HCT116 (cell line): Measurements from ENCODE around the gene MAD2L1.

Experiments
- CEBPB ChIP-seq: IDR thresholded peaks from 2 replicates; pipeline ENCODE4 v1.6.1; 2012; ENCODE audit warnings: low read depth
- TF ChIP-seq, protein P1 (sequence below): IDR thresholded peaks from 2 replicates; pipeline ENCODE4 v1.6.1; 2012; ENCODE audit warnings: low read depth
- TF ChIP-seq, protein P2 (sequence below), 3 experiments: fragments of 200-600 bp in 1 of 3; sonication (generic) in 1 of 3; IDR thresholded peaks in 2 of 3; conservative IDR thresholded peaks in 1 of 3; 2 replicates each; pipeline ENCODE4 v1.5.1; 2012 to 2017; ENCODE audit warnings: low read depth in 2 of 3, low read length in 2 of 3, antibody characterized with exemption in 1 of 3, borderline replicate concordance in 1 of 3, control low read depth in 1 of 3, mild to moderate bottlenecking in 1 of 3, mixed read lengths in 1 of 3, mixed run types in 1 of 3, moderate library complexity in 1 of 3; ENCODE audit not compliant: insufficient read depth in 1 of 3

DNA sequence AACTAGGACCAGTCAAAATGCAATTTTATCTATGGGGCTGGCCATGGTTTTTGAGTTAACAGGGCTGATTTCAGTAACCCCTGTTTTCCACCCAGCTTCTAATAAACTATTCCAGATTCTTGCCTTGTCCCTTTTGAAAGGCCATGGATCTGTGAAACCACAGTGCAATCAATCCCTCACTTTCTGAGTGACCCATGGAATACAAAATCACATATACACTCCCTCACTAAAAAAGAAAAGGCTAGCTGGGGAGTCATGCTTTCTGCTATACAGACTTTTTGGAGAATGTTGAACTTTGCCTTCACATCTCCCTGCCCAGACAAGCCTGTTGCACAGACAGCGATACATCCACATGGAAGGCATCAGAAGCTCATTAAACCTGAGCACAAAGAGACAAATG lies 47.9 kb downstream of the MAD2L1 start:
- TF ChIP-seq CEBPB: no peak
- TF ChIP-seq, protein P1, sequence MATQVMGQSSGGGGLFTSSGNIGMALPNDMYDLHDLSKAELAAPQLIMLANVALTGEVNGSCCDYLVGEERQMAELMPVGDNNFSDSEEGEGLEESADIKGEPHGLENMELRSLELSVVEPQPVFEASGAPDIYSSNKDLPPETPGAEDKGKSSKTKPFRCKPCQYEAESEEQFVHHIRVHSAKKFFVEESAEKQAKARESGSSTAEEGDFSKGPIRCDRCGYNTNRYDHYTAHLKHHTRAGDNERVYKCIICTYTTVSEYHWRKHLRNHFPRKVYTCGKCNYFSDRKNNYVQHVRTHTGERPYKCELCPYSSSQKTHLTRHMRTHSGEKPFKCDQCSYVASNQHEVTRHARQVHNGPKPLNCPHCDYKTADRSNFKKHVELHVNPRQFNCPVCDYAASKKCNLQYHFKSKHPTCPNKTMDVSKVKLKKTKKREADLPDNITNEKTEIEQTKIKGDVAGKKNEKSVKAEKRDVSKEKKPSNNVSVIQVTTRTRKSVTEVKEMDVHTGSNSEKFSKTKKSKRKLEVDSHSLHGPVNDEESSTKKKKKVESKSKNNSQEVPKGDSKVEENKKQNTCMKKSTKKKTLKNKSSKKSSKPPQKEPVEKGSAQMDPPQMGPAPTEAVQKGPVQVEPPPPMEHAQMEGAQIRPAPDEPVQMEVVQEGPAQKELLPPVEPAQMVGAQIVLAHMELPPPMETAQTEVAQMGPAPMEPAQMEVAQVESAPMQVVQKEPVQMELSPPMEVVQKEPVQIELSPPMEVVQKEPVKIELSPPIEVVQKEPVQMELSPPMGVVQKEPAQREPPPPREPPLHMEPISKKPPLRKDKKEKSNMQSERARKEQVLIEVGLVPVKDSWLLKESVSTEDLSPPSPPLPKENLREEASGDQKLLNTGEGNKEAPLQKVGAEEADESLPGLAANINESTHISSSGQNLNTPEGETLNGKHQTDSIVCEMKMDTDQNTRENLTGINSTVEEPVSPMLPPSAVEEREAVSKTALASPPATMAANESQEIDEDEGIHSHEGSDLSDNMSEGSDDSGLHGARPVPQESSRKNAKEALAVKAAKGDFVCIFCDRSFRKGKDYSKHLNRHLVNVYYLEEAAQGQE: no peak
- TF ChIP-seq, protein P2, sequence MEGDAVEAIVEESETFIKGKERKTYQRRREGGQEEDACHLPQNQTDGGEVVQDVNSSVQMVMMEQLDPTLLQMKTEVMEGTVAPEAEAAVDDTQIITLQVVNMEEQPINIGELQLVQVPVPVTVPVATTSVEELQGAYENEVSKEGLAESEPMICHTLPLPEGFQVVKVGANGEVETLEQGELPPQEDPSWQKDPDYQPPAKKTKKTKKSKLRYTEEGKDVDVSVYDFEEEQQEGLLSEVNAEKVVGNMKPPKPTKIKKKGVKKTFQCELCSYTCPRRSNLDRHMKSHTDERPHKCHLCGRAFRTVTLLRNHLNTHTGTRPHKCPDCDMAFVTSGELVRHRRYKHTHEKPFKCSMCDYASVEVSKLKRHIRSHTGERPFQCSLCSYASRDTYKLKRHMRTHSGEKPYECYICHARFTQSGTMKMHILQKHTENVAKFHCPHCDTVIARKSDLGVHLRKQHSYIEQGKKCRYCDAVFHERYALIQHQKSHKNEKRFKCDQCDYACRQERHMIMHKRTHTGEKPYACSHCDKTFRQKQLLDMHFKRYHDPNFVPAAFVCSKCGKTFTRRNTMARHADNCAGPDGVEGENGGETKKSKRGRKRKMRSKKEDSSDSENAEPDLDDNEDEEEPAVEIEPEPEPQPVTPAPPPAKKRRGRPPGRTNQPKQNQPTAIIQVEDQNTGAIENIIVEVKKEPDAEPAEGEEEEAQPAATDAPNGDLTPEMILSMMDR (IDR thresholded peaks at IDR 0.05 in 2 of 3, conservative IDR thresholded peaks at IDR 0.05 in 1 of 3; ENCODE audit: borderline replicate concordance in 1 of 3, insufficient read depth in 1 of 3, low read depth in 2 of 3, low read length in 2 of 3): no peak
